ENCODE results near the gene PARD3. TPM values are rescaled to one million over a fixed set of nuclear protein-coding genes. Genes with fewer than 3 reads are reported as not detected.

Gene PARD3
- total RNA-seq, 1 donor from 2014 or later, result 51.2 TPM

GRCh38 chr10:34581801-34582532 lies 233.1 kb downstream of the PARD3 start:
- no peak overlapping the region for H3K4me3 Mint-ChIP-seq
- H3K4me1 Mint-ChIP-seq, result peaks cover 10% of the 10 kb centered on the region
- H3K27me3 Mint-ChIP-seq (ENCODE audit: low read depth), result no peaks in the 10 kb centered on the region
- no peak overlapping the region for H3K27ac Mint-ChIP-seq (ENCODE audit: unreplicated experiment)
- TF ChIP-seq CTCF (conservative IDR thresholded peaks at IDR 0.05), result no peak
- no peak for DNase-seq (ENCODE audit: low read depth, low spot score)
- H3K9me3 Mint-ChIP-seq, result no peaks in the 10 kb centered on the region
- H3K36me3 Mint-ChIP-seq (ENCODE audit: low read depth), result no peaks in the 10 kb centered on the region

GRCh38 chr10:34580643-34581042 lies 234.5 kb downstream of the PARD3 start:
- Mint-ChIP-seq H3K36me3 (ENCODE audit: low read depth) (no peaks in the 10 kb centered on the region), H3K27me3 (ENCODE audit: low read depth) (no peaks in the 10 kb centered on the region), H3K4me3 (no peak overlapping the region), H3K4me1 (peaks cover 23% of the 10 kb centered on the region), H3K27ac (ENCODE audit: unreplicated experiment) (no peak overlapping the region), H3K9me3 (no peaks in the 10 kb centered on the region)
- TF ChIP-seq CTCF (conservative IDR thresholded peaks at IDR 0.05), result no peak
- no peak for DNase-seq (ENCODE audit: low read depth, low spot score)

- Mint-ChIP-seq H3K4me1 (peaks cover 23% of the 10 kb centered on the region), H3K27ac (ENCODE audit: unreplicated experiment) (no peak overlapping the region), H3K9me3 (no peaks in the 10 kb centered on the region), H3K36me3 (ENCODE audit: low read depth) (no peaks in the 10 kb centered on the region), H3K27me3 (ENCODE audit: low read depth) (no peaks in the 10 kb centered on the region), H3K4me3 (no peak overlapping the region)
- no peak for TF ChIP-seq CTCF (conservative IDR thresholded peaks at IDR 0.05)
- DNase-seq (ENCODE audit: low read depth, low spot score), result no peak
Measured at GRCh38 chr10:34580214-34580613, 234.9 kb downstream of the PARD3 start.

- no peak for TF ChIP-seq CTCF (conservative IDR thresholded peaks at IDR 0.05)
- H3K4me1 Mint-ChIP-seq, result peaks cover 30% of the 10 kb centered on the region
- no peaks in the 10 kb centered on the region for H3K36me3 Mint-ChIP-seq (ENCODE audit: low read depth)
- DNase-seq (ENCODE audit: low read depth, low spot score), result no peak
- no peak overlapping the region for H3K4me3 Mint-ChIP-seq
- H3K27ac Mint-ChIP-seq (ENCODE audit: unreplicated experiment), result no peak overlapping the region
- no peaks in the 10 kb centered on the region for H3K27me3 Mint-ChIP-seq (ENCODE audit: low read depth)
- no peaks in the 10 kb centered on the region for H3K9me3 Mint-ChIP-seq
Measured at GRCh38 chr10:34578468-34578867, 236.6 kb downstream of the PARD3 start.

GRCh38 chr10:34576797-34577196 lies 238.3 kb downstream of the PARD3 start:
- Mint-ChIP-seq H3K27ac (ENCODE audit: unreplicated experiment) (no peak overlapping the region), H3K4me3 (no peak overlapping the region), H3K36me3 (ENCODE audit: low read depth) (no peaks in the 10 kb centered on the region), H3K9me3 (no peaks in the 10 kb centered on the region), H3K4me1 (peaks cover 31% of the 10 kb centered on the region), H3K27me3 (ENCODE audit: low read depth) (no peaks in the 10 kb centered on the region)
- no peak for TF ChIP-seq CTCF (conservative IDR thresholded peaks at IDR 0.05)
- no peak for DNase-seq (ENCODE audit: low read depth, low spot score)

Data from neural crest cell (in vitro differentiated cells).